SK-N-SH (cell line): ENCODE measurements around the gene TMEM129. TPM values are rescaled to one million over a fixed set of nuclear protein-coding genes. Genes with fewer than 3 reads are reported as not detected.

Experiments
- CTCF ChIA-PET: fragments of 300-600, 350-600 bp; formaldehyde crosslinking; extraction: SDS; loops from one replicate; lab custom pipeline; 2021; lab: Yijun Ruan, JAX
- POLR2A ChIA-PET: fragments of 350-600 bp; sonication (Branson Sonifier 250); formaldehyde crosslinking; extraction: SDS; loops from one replicate; lab custom pipeline; 2020; ENCODE audit warnings: antibody characterized with exemption, inconsistent platforms; lab: Yijun Ruan, JAX
- DNase-seq: peaks from one replicate; pipeline ENCODE4 v3.0.0; 2012
- H2AFZ ChIP-seq: fragments of 200-600 bp; sonication (generic); 2 replicates; pipeline ENCODE4 v1.8.1; 2016; ENCODE audit warnings: antibody characterized with exemption, mild to moderate bottlenecking, low read depth
- H3F3A ChIP-seq: fragments of 200-600 bp; sonication (generic); replicated peaks from 2 replicates; pipeline ENCODE3; 2016; ENCODE audit warnings: antibody characterized with exemption, mild to moderate bottlenecking; ENCODE audit not compliant: insufficient read depth
- H3K27ac ChIP-seq, 2 experiments: fragments of 200-500 bp in 1 of 2; fragments of 200-600 bp in 1 of 2; sonication (Bioruptor generic) in 1 of 2; sonication (generic), shearing (Covaris generic) in 1 of 2; 2 replicates each; pipeline versions ENCODE4 v1.5.1 to v1.6.1; 2014 to 2016; ENCODE audit warnings: low read depth in 2 of 2, inconsistent platforms in 1 of 2, low read length in 1 of 2, mild to moderate bottlenecking in 1 of 2, mixed read lengths in 1 of 2
- H3K27me3 ChIP-seq: fragments of 200-600 bp; sonication (generic), shearing (Covaris generic); 2 replicates; pipeline ENCODE4 v1.6.1; 2016; ENCODE audit warnings: mixed run types; ENCODE audit not compliant: insufficient read depth
- H3K36me3 ChIP-seq, 2 experiments: fragments of 200-500 bp in 1 of 2; fragments of 200-600 bp in 1 of 2; sonication (Bioruptor generic) in 1 of 2; sonication (generic) in 1 of 2; replicated peaks in 1 of 2; 2 replicates each; pipeline versions ENCODE3 to v1.5.1; 2014 to 2016; ENCODE audit warnings: low read length in 1 of 2, mild to moderate bottlenecking in 1 of 2; ENCODE audit not compliant: insufficient read depth in 2 of 2, control insufficient read depth in 1 of 2
- H3K4me1 ChIP-seq, 2 experiments: fragments of 200-500 bp in 1 of 2; fragments of 200-600 bp in 1 of 2; sonication (Bioruptor generic) in 1 of 2; sonication (generic), shearing (Covaris generic) in 1 of 2; 2 replicates each; pipeline versions ENCODE4 v1.5.1 to v1.6.1; 2014 to 2016; ENCODE audit warnings: low read depth in 1 of 2, low read length in 1 of 2, mixed run types in 1 of 2; ENCODE audit not compliant: insufficient read depth in 2 of 2, control insufficient read depth in 1 of 2
- H3K4me2 ChIP-seq: fragments of 200-600 bp; sonication (generic), shearing (Covaris generic); 2 replicates; pipeline ENCODE4 v1.6.1; 2017; ENCODE audit warnings: mixed run types
- H3K4me3 ChIP-seq, 2 experiments: fragments of 200-500 bp in 1 of 2; fragments of 200-600 bp in 1 of 2; sonication (Bioruptor generic) in 1 of 2; sonication (generic), shearing (Covaris generic) in 1 of 2; 2 replicates each; pipeline versions ENCODE4 v1.5.1 to v1.8.1; 2014 to 2016; ENCODE audit warnings: low read depth in 2 of 2, inconsistent platforms in 1 of 2, low read length in 1 of 2, mild to moderate bottlenecking in 1 of 2, mixed read lengths in 1 of 2, moderate library complexity in 1 of 2
- H3K79me2 ChIP-seq: fragments of 200-600 bp; sonication (generic); 2 replicates; pipeline ENCODE4 v1.8.1; 2017; ENCODE audit warnings: mild to moderate bottlenecking; ENCODE audit not compliant: insufficient read depth
- H3K9ac ChIP-seq: fragments of 200-600 bp; sonication (generic); 2 replicates; pipeline ENCODE4 v1.6.1; 2017; ENCODE audit warnings: mixed run types
- H3K9me2 ChIP-seq: fragments of 200-600 bp; sonication (generic); 2 replicates; pipeline ENCODE4 v1.6.1; 2017; ENCODE audit warnings: mixed run types
- H3K9me3 ChIP-seq: fragments of 200-600 bp; sonication (generic); 2 replicates; pipeline ENCODE4 v1.6.1; 2017; ENCODE audit warnings: mixed run types, mild to moderate bottlenecking, moderate library complexity
- H4K20me1 ChIP-seq: fragments of 200-600 bp; sonication (generic); 2 replicates; pipeline ENCODE4 v1.6.1; 2017; ENCODE audit warnings: mild to moderate bottlenecking, mixed run types; ENCODE audit not compliant: insufficient read depth
- CHD2 ChIP-seq: fragments of 150-350 bp; IDR thresholded peaks from 2 replicates; pipeline ENCODE4 v1.6.1; 2018; ENCODE audit warnings: low read length; ENCODE audit not compliant: partially characterized antibody
- ELF1 ChIP-seq: IDR thresholded peaks from 2 replicates; pipeline ENCODE4 v1.4.0; 2012
- FOSL2 ChIP-seq: IDR thresholded peaks from 2 replicates; pipeline ENCODE4 v1.4.0; 2012; ENCODE audit warnings: low read depth, mild to moderate bottlenecking, moderate library complexity, borderline replicate concordance
- FOXM1 ChIP-seq: IDR thresholded peaks from 2 replicates; pipeline ENCODE4 v1.4.0; 2012; ENCODE audit warnings: low read depth, mild to moderate bottlenecking
- GATA2 ChIP-seq: sonication (generic); formaldehyde crosslinking; IDR thresholded peaks from 2 replicates; pipeline ENCODE4 v1.5.0; 2020; ENCODE audit warnings: mild to moderate bottlenecking, missing genetic modification reagents
- JUND ChIP-seq: IDR thresholded peaks from 2 replicates; pipeline ENCODE4 v1.4.0; 2012
- MEF2A ChIP-seq: IDR thresholded peaks from 2 replicates; pipeline ENCODE4 v1.4.0; 2012; ENCODE audit warnings: low read depth, borderline replicate concordance
- MXI1 ChIP-seq: IDR thresholded peaks from 2 replicates; pipeline ENCODE4 v1.6.1; 2012; ENCODE audit warnings: mild to moderate bottlenecking, low read depth, low read length, improper control_type of control experiment
- NRF1 ChIP-seq: IDR thresholded peaks from 2 replicates; pipeline ENCODE4 v1.6.1; 2012; ENCODE audit warnings: low read depth, mild to moderate bottlenecking, low read length
- RCOR1 ChIP-seq: fragments of 150-350 bp; IDR thresholded peaks from 2 replicates; pipeline ENCODE4 v1.6.1; 2017; ENCODE audit warnings: antibody characterized with exemption, low read length
- TAF1 ChIP-seq: IDR thresholded peaks from 2 replicates; pipeline ENCODE4 v1.6.1; 2012; ENCODE audit warnings: low read depth, mild to moderate bottlenecking, low read length, moderate library complexity, borderline replicate concordance
- TCF12 ChIP-seq: IDR thresholded peaks from 2 replicates; pipeline ENCODE4 v1.4.0; 2012
- TEAD4 ChIP-seq: IDR thresholded peaks from 2 replicates; pipeline ENCODE4 v1.4.0; 2012; ENCODE audit warnings: mild to moderate bottlenecking, borderline replicate concordance; ENCODE audit not compliant: insufficient read depth
- YY1 ChIP-seq: IDR thresholded peaks from 2 replicates; pipeline ENCODE4 v1.4.0; 2012; ENCODE audit warnings: low read depth, mild to moderate bottlenecking
- WGBS: methylation state at CpG from one replicate; pipeline ENCODE4 v1.1.6; 2017; ENCODE audit warnings: low lambda C conversion rate; 5-methylcytosine and 5-hydroxymethylcytosine counted together
- polyA plus RNA-seq, 3 experiments: library from polyadenylated mRNA; depleted of rRNA; stranded (reverse); fragments of >200 nt; gene quantifications; 2 replicates each; pipeline ENCODE4 v1.2.3, GENCODE V29; 2012
- TF ChIP-seq, protein P1 (sequence below): fragments of 150-350 bp; IDR thresholded peaks from 2 replicates; pipeline ENCODE4 v1.6.1; 2017; ENCODE audit warnings: antibody characterized with exemption, low read length, low read depth, borderline replicate concordance
- TF ChIP-seq, protein P2 (sequence below): fragments of 150-350 bp; IDR thresholded peaks from 2 replicates; pipeline ENCODE4 v1.6.1; 2016; ENCODE audit warnings: mild to moderate bottlenecking, low read depth, low read length
- TF ChIP-seq, protein P3 (sequence below): IDR thresholded peaks from 2 replicates; pipeline ENCODE4 v1.4.0; 2012; ENCODE audit warnings: low read depth
- TF ChIP-seq, protein P4 (sequence below): IDR thresholded peaks from 2 replicates; pipeline ENCODE4 v1.4.0; 2012; ENCODE audit warnings: low read depth, borderline replicate concordance
- TF ChIP-seq, protein P5 (sequence below): fragments of 200-600 bp; sonication (generic); IDR thresholded peaks from 2 replicates; pipeline ENCODE4 v1.6.1; 2017; ENCODE audit warnings: antibody characterized with exemption, mild to moderate bottlenecking, moderate library complexity
- TF ChIP-seq, protein P6 (sequence below): IDR thresholded peaks from 2 replicates; pipeline ENCODE4; 2012
- TF ChIP-seq, protein P7 (sequence below): IDR thresholded peaks from 2 replicates; pipeline ENCODE4 v1.4.0; 2012; ENCODE audit warnings: low read depth, borderline replicate concordance

TMEM129 gene
- polyA plus RNA-seq, 1 of the 3 experiments (the other 2 are of a cell fraction) = 36.5 TPM

DNA sequence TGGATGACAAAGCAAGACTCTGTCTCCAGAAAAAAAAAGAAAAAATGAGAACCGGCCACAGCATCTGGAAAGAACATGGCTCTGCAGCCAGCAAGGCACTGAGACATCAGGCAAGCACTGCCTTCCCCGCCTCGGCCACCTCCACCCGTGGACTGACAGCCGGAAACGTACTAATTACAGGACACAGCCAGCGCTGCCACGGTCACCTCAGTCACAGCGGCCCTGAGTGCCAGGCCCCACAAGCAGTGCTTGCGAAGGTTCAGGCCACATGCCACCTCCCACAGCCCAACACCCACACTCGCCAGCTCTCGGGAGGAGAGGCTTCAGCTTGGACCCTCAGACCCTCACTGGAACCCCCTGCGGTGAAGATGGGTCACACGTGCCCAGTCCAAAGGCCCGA, 53.9 kb downstream of the TMEM129 start (continued):
- TF ChIP-seq, protein P1, sequence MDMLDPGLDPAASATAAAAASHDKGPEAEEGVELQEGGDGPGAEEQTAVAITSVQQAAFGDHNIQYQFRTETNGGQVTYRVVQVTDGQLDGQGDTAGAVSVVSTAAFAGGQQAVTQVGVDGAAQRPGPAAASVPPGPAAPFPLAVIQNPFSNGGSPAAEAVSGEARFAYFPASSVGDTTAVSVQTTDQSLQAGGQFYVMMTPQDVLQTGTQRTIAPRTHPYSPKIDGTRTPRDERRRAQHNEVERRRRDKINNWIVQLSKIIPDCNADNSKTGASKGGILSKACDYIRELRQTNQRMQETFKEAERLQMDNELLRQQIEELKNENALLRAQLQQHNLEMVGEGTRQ = no peak
- TF ChIP-seq, protein P2, sequence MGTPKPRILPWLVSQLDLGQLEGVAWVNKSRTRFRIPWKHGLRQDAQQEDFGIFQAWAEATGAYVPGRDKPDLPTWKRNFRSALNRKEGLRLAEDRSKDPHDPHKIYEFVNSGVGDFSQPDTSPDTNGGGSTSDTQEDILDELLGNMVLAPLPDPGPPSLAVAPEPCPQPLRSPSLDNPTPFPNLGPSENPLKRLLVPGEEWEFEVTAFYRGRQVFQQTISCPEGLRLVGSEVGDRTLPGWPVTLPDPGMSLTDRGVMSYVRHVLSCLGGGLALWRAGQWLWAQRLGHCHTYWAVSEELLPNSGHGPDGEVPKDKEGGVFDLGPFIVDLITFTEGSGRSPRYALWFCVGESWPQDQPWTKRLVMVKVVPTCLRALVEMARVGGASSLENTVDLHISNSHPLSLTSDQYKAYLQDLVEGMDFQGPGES = no peak
- no peak for TF ChIP-seq NRF1
- no peak for TF ChIP-seq JUND
- TF ChIP-seq, protein P3, sequence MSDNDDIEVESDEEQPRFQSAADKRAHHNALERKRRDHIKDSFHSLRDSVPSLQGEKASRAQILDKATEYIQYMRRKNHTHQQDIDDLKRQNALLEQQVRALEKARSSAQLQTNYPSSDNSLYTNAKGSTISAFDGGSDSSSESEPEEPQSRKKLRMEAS = no peak
- TF ChIP-seq ELF1 = no peak
- no peak for TF ChIP-seq TAF1
- TF ChIP-seq YY1 = no peak
- no peak for TF ChIP-seq TEAD4

DNA sequence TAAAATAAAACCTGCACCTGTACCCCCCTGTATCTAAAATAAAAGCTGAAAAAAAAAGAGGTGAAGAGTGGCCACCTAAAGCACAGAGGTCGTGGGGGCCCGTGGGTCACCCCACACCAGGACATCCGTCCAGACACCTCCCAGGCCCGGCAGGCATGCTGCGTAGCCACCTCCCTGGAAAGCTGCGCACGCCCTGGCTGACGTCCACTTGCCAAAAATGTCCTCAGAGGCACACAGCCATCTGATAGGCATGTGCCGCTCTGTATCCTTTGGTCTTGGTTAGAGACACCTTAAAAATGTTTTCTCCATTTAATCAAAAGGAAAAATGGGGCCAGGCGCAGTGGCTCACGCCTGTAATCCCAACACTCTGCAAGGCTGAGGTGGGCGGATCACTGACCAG, 54.7 kb downstream of the TMEM129 start:
- Histone ChIP-seq H3F3A (no peaks in the 10 kb centered on the region), H3K9me2 (no peaks in the 10 kb centered on the region), H3K36me3 (peaks cover 0 to 3% of the 10 kb centered on the region in 2 experiments), H4K20me1 (no peaks in the 10 kb centered on the region), H3K27me3 (no peaks in the 10 kb centered on the region), H2AFZ (no peak overlapping the region), H3K27ac (no peak overlapping the region), H3K79me2 (no peaks in the 10 kb centered on the region), H3K9ac (no peak overlapping the region), H3K4me2 (no peak overlapping the region), H3K4me1 (no peaks in the 10 kb centered on the region), H3K9me3 (no peaks in the 10 kb centered on the region), H3K4me3 (no peak overlapping the region)
- TF ChIP-seq, protein P1 = no peak
- TF ChIP-seq TCF12 (no peak), GATA2 (no peak), MEF2A (no peak), MXI1 (no peak), FOXM1 (no peak), YY1 (no peak), FOSL2 (no peak), CHD2 (no peak), RCOR1 (no peak), TAF1 (no peak)
- TF ChIP-seq, protein P4, sequence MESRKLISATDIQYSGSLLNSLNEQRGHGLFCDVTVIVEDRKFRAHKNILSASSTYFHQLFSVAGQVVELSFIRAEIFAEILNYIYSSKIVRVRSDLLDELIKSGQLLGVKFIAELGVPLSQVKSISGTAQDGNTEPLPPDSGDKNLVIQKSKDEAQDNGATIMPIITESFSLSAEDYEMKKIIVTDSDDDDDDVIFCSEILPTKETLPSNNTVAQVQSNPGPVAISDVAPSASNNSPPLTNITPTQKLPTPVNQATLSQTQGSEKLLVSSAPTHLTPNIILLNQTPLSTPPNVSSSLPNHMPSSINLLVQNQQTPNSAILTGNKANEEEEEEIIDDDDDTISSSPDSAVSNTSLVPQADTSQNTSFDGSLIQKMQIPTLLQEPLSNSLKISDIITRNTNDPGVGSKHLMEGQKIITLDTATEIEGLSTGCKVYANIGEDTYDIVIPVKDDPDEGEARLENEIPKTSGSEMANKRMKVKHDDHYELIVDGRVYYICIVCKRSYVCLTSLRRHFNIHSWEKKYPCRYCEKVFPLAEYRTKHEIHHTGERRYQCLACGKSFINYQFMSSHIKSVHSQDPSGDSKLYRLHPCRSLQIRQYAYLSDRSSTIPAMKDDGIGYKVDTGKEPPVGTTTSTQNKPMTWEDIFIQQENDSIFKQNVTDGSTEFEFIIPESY = no peak
- TF ChIP-seq, protein P5, sequence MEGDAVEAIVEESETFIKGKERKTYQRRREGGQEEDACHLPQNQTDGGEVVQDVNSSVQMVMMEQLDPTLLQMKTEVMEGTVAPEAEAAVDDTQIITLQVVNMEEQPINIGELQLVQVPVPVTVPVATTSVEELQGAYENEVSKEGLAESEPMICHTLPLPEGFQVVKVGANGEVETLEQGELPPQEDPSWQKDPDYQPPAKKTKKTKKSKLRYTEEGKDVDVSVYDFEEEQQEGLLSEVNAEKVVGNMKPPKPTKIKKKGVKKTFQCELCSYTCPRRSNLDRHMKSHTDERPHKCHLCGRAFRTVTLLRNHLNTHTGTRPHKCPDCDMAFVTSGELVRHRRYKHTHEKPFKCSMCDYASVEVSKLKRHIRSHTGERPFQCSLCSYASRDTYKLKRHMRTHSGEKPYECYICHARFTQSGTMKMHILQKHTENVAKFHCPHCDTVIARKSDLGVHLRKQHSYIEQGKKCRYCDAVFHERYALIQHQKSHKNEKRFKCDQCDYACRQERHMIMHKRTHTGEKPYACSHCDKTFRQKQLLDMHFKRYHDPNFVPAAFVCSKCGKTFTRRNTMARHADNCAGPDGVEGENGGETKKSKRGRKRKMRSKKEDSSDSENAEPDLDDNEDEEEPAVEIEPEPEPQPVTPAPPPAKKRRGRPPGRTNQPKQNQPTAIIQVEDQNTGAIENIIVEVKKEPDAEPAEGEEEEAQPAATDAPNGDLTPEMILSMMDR = no peak
- TF ChIP-seq, protein P6, sequence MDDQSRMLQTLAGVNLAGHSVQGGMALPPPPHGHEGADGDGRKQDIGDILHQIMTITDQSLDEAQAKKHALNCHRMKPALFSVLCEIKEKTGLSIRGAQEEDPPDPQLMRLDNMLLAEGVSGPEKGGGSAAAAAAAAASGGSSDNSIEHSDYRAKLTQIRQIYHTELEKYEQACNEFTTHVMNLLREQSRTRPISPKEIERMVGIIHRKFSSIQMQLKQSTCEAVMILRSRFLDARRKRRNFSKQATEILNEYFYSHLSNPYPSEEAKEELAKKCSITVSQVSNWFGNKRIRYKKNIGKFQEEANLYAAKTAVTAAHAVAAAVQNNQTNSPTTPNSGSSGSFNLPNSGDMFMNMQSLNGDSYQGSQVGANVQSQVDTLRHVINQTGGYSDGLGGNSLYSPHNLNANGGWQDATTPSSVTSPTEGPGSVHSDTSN = no peak
- TF ChIP-seq, protein P7, sequence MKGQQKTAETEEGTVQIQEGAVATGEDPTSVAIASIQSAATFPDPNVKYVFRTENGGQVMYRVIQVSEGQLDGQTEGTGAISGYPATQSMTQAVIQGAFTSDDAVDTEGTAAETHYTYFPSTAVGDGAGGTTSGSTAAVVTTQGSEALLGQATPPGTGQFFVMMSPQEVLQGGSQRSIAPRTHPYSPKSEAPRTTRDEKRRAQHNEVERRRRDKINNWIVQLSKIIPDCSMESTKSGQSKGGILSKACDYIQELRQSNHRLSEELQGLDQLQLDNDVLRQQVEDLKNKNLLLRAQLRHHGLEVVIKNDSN = no peak
- TF ChIP-seq, protein P3 = no peak
- TF ChIP-seq, protein P2 = no peak
- ChIA-PET CTCF (no interaction called here), POLR2A (no interaction called here)
- DNase-seq = no peak
- 82% methylated on average over 12 of the region's 12 CpGs for WGBS
